ENCODE data around the gene NPFFR1. TPM values are rescaled to one million over a fixed set of nuclear protein-coding genes. Genes with fewer than 3 reads are reported as not detected.

NPFFR1 gene
- total RNA-seq (2014; rRNA removed; shearing (Covaris generic)) (not detected in 2 replicates), total RNA-seq (2022) (not detected in 2 replicates), Bru-seq, nascent RNA (percentile 10 among the genes with signal in this experiment), BruChase-seq, experiment 1, labeled RNA remaining after a 6-hour chase (percentile 9 among the genes with signal in this experiment), BruChase-seq, experiment 2, labeled RNA remaining after a 2-hour chase (percentile 12 among the genes with signal in this experiment)
- long read RNA-seq: 0 reads

GRCh38 chr10:70283445-70284399 is at the start of gene NPFFR1:
Gene NPFFR1 (minus strand): TSS chr10:70284004. CDS start chr10:70283676, 328 bp downstream.
- CTCF ChIA-PET (ENCODE audit: unreplicated experiment): no interaction called here

GRCh38 chr10:70333268-70333667 is 49.5 kb upstream of the NPFFR1 start:
- TF ChIP-seq CTCF (conservative IDR thresholded peaks at IDR 0.05; ENCODE audit: low read length) (no peak), EZH2phosphoT487 (IDR thresholded peaks at IDR 0.05; ENCODE audit: borderline replicate concordance, low read depth, low read length) (no peak)
- peaks cover 12% of the 10 kb centered on the region for H3K36me3 ChIP-seq (ENCODE audit: insufficient read depth, low read length)
- no peaks in the 10 kb centered on the region for H3K79me2 ChIP-seq (ENCODE audit: insufficient read depth, low read depth, low read length)
- H3K9me2 ChIP-seq (ENCODE audit: insufficient read depth, low read length): no peaks in the 10 kb centered on the region
- H2AFZ ChIP-seq (ENCODE audit: low read length): no peak overlapping the region
- no peak overlapping the region for H3K4me3 ChIP-seq (ENCODE audit: low read depth, low read length, poor library complexity, severe bottlenecking)
- BruUV-seq (replicated peaks): no TSS peak
- H4K20me1 ChIP-seq (ENCODE audit: insufficient read depth, low read length): no peaks in the 10 kb centered on the region
- no peak overlapping the region for H3K4me2 ChIP-seq (ENCODE audit: low read length)
- intact Hi-C loops (cut with micrococcal nuclease; ENCODE audit: unreplicated experiment): no loop called here
- peaks cover 7% of the 10 kb centered on the region; the same call in 1 of the 2 replicates for H3K9me3 ChIP-seq (ENCODE audit: low read length)
- H3K4me1 ChIP-seq (ENCODE audit: insufficient read depth, low read length, poor library complexity, severe bottlenecking): peaks cover 63% of the 10 kb centered on the region
- POLR2A ChIA-PET: interaction anchor here (1.0 to 1.5 kb wide), 2 partner anchors 9 to 22 kb away, joined by 3 to 5 read pairs; no protein-coding TSS in a partner anchor
- no peak overlapping the region for H3K27ac ChIP-seq (ENCODE audit: low read depth, low read length, poor library complexity, severe bottlenecking)
- CTCF ChIA-PET (ENCODE audit: unreplicated experiment): interaction anchor here (0.6 to 1.4 kb wide), 3 partner anchors 13 to 112 kb away, joined by 3 to 5 read pairs (median 4); no protein-coding TSS in a partner anchor
- no peak for DNase-seq (ENCODE audit: low spot score)

More at GRCh38 chr10:70283445-70284399, at the start of gene NPFFR1:
- intact Hi-C loops (cut with micrococcal nuclease; ENCODE audit: unreplicated experiment): no loop called here
- POLR2A ChIA-PET: no interaction called here
- no peak within 1 kb of the TSS for H3K4me2 ChIP-seq (ENCODE audit: low read length)
- H3K79me2 ChIP-seq (ENCODE audit: insufficient read depth, low read depth, low read length): no peaks in the 10 kb centered on the region
- no peak within 1 kb of the TSS for H2AFZ ChIP-seq (ENCODE audit: low read length)
- H3K36me3 ChIP-seq (ENCODE audit: insufficient read depth, low read length): no peaks in the 10 kb centered on the region
- no peak within 1 kb of the TSS for H3K27ac ChIP-seq (ENCODE audit: low read depth, low read length, poor library complexity, severe bottlenecking)
- H4K20me1 ChIP-seq (ENCODE audit: insufficient read depth, low read length): no peaks in the 10 kb centered on the region
- TF ChIP-seq EZH2phosphoT487 (IDR thresholded peaks at IDR 0.05; ENCODE audit: borderline replicate concordance, low read depth, low read length) (no peak), CTCF (conservative IDR thresholded peaks at IDR 0.05; ENCODE audit: low read length) (no peak)
- DNase-seq (ENCODE audit: low spot score): no peak
- no peaks in the 10 kb centered on the region for H3K9me2 ChIP-seq (ENCODE audit: insufficient read depth, low read length)
- no peak within 1 kb of the TSS for H3K4me3 ChIP-seq (ENCODE audit: low read depth, low read length, poor library complexity, severe bottlenecking)
- BruUV-seq (replicated peaks): no TSS peak
- H3K4me1 ChIP-seq (ENCODE audit: insufficient read depth, low read length, poor library complexity, severe bottlenecking): peaks cover 17% of the 10 kb centered on the region
- H3K9me3 ChIP-seq (ENCODE audit: low read length): no peaks in the 10 kb centered on the region
